CD4-positive, alpha-beta T cell (primary cell): ENCODE results near the gene PLCB1. TPM values are rescaled to one million over a fixed set of nuclear protein-coding genes. Genes with fewer than 3 reads are reported as not detected.

Source experiments
- ATAC-seq: fragments of 200-7000 bp; cut with Tn5 transposase; one replicate; pipeline ENCODE4 v1.10.0; 2022; ENCODE audit warnings: mild to moderate bottlenecking; ENCODE audit not compliant: poor library complexity
- CTCF ChIA-PET: fragments of 350-600 bp; sonication (Branson Sonifier 250); formaldehyde crosslinking; loops from one replicate; lab custom pipeline; 2021; ENCODE audit warnings: antibody characterized with exemption, inconsistent platforms; lab: Charles Lee
- POLR2A ChIA-PET: fragments of 350-600 bp; sonication (Branson Sonifier 250); formaldehyde crosslinking; loops from one replicate; lab custom pipeline; 2021; ENCODE audit warnings: antibody characterized with exemption, inconsistent platforms; lab: Charles Lee
- DNase-seq, 14 experiments: peaks; one replicate each; pipeline ENCODE4 v3.0.0-alpha.2; 2013 to 2020; ENCODE audit warnings: mixed read lengths in 2 of 14
- H3K27ac ChIP-seq, 2 donors: one replicate each; pipeline versions ENCODE4 v1.5.1 to v1.7.0; 2013; ENCODE audit warnings: low read length in 2 of 2, low read depth in 1 of 2, mild to moderate bottlenecking in 1 of 2
- H3K27me3 ChIP-seq, 2 experiments: 1 replicate in 1 of 2; 2 replicates in 1 of 2; pipeline versions ENCODE4 v1.6.1 to v1.7.0; 2013; ENCODE audit warnings: low read length in 2 of 2, control low read depth in 1 of 2, mild to moderate bottlenecking in 1 of 2, moderate library complexity in 1 of 2; ENCODE audit not compliant: insufficient read depth in 2 of 2, control insufficient read depth in 1 of 2
- H3K36me3 ChIP-seq: one replicate; pipeline ENCODE4 v1.6.1; 2013; ENCODE audit warnings: low read length, control low read depth; ENCODE audit not compliant: insufficient read depth
- H3K4me1 ChIP-seq: one replicate; pipeline ENCODE4 v1.6.1; 2013; ENCODE audit warnings: low read length, control low read depth; ENCODE audit not compliant: insufficient read depth
- H3K4me3 ChIP-seq: one replicate; pipeline ENCODE4 v1.5.1; 2013; ENCODE audit warnings: mild to moderate bottlenecking, low read length, moderate library complexity
- H3K9me3 ChIP-seq, 2 experiments: 1 replicate in 1 of 2; 2 replicates in 1 of 2; pipeline versions ENCODE4 v1.6.1 to v1.7.0; 2013; ENCODE audit warnings: low read length in 2 of 2, mild to moderate bottlenecking in 2 of 2, control low read depth in 1 of 2, moderate library complexity in 1 of 2; ENCODE audit not compliant: control insufficient read depth in 1 of 2, insufficient read depth in 1 of 2
- H3K27ac Mint-ChIP-seq: one replicate; pipeline ENCODE4 v1.8.0; 2020; ENCODE audit warnings: mixed read lengths
- H3K27me3 Mint-ChIP-seq: one replicate; pipeline ENCODE4 v1.8.0; 2021; ENCODE audit warnings: mixed read lengths
- H3K36me3 Mint-ChIP-seq: one replicate; pipeline ENCODE4 v1.8.0; 2021; ENCODE audit warnings: low read depth, mixed read lengths
- H3K4me1 Mint-ChIP-seq: one replicate; pipeline ENCODE4 v1.8.0; 2021; ENCODE audit warnings: low read depth, mixed read lengths
- H3K4me3 Mint-ChIP-seq: one replicate; pipeline ENCODE4 v1.8.0; 2020; ENCODE audit warnings: mild to moderate bottlenecking, mixed read lengths
- H3K9me3 Mint-ChIP-seq: one replicate; pipeline ENCODE4 v1.8.0; 2020; ENCODE audit warnings: mixed read lengths
- intact Hi-C, 2 experiments: fragments of 100-400 bp; cut with DNase I in 1 of 2; cut with micrococcal nuclease in 1 of 2; formaldehyde crosslinking; loops; one replicate each; pipeline versions ENCODE4 v1.15.1 to v1.9.0; 2023 to 2025; cut with DNase I, micrococcal nuclease
- total RNA-seq, 174 experiments: library from RNA in 2 of 174; stranded (reverse) in 2 of 174; gene quantifications; one replicate each; pipeline ENCODE4 v1.2.3 and lab custom pipeline; 2021 to 2026
- TF ChIP-seq, protein P1 (sequence below): fragments of 200-600 bp; IDR thresholded peaks from one replicate; pipeline ENCODE4 v1.8.0; 2022; ENCODE audit warnings: antibody characterized with exemption, mild to moderate bottlenecking

Gene PLCB1
- total RNA-seq, 2 experiments from 2014 or later: 3.8 to 5.6 TPM

DNA sequence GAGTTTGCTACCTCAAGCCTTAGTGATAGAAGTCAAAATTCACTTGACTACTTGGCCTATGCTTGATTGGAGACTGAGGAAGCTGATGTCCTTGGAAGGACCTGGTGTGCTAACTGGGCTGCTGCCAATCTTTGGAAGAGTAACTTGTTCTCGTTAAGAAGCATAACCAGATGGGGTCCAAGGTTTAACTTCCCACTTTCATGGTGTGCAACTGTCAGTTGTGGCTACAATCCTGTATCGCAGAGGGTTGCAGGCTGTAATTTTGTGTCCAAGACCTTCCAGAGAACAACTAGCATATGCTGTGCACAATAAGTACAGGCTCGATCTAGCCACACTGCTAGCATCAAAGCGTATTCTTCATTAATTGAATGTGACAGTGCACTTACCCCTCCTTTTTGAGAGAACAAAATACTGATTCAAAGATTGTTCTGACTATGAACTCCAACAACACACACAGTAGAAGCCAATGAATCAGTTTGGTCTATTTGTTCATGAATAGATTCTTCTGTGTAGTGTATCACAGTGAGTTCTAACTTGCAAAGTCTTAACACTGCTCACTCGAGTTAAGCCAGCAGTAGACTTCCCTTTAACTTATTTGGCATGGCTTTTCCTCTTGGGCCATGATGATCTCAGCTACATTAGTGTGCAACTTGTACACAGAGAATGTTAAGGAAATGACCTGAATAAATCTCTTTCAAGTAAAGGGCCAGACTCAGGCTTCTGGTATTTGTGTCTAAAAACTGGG is 15.8 kb upstream of the PLCB1 start:
- DNase-seq: no peak
- peaks cover 15% of the 10 kb centered on the region for H3K27me3 Mint-ChIP-seq
- intact Hi-C loops: no loop called here
- H3K36me3 Mint-ChIP-seq: no peaks in the 10 kb centered on the region
- no peaks in the 10 kb centered on the region for H3K9me3 ChIP-seq
- H3K4me3 Mint-ChIP-seq: no peak overlapping the region
- H3K9me3 Mint-ChIP-seq: no peaks in the 10 kb centered on the region
- H3K27ac Mint-ChIP-seq: no peak overlapping the region
- H3K36me3 ChIP-seq: no peaks in the 10 kb centered on the region
- H3K27me3 ChIP-seq: peaks cover 0 to 2% of the 10 kb centered on the region in 2 experiments
- CTCF ChIA-PET: no interaction called here
- H3K4me1 Mint-ChIP-seq: no peaks in the 10 kb centered on the region
- POLR2A ChIA-PET: no interaction called here
- no peaks in the 10 kb centered on the region for H3K4me1 ChIP-seq
- TF ChIP-seq, protein P1, sequence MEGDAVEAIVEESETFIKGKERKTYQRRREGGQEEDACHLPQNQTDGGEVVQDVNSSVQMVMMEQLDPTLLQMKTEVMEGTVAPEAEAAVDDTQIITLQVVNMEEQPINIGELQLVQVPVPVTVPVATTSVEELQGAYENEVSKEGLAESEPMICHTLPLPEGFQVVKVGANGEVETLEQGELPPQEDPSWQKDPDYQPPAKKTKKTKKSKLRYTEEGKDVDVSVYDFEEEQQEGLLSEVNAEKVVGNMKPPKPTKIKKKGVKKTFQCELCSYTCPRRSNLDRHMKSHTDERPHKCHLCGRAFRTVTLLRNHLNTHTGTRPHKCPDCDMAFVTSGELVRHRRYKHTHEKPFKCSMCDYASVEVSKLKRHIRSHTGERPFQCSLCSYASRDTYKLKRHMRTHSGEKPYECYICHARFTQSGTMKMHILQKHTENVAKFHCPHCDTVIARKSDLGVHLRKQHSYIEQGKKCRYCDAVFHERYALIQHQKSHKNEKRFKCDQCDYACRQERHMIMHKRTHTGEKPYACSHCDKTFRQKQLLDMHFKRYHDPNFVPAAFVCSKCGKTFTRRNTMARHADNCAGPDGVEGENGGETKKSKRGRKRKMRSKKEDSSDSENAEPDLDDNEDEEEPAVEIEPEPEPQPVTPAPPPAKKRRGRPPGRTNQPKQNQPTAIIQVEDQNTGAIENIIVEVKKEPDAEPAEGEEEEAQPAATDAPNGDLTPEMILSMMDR: no peak
- no peak overlapping the region for H3K4me3 ChIP-seq
- ATAC-seq: no peak
- no peak overlapping the region for H3K27ac ChIP-seq

DNA sequence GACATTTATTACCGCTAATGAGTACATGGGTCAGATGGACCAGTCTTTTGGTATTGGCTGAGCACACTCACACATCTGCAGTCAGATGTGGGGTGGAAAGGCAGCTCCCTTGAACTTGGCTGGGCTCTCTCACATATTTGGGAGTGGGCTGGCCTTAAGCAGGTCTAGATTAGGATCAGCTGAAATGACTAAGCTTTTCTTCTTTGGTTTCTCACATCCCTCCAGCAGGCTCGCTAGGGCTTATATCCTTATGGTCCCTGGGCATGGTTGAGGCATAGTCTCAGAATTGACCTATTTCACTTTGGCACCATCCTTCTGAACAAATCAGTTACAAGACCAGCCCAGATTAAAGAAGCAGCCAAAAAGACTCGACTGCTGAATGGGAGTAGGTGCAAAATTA is 14.4 kb upstream of the PLCB1 start:
- Mint-ChIP-seq H3K27ac (no peak overlapping the region), H3K27me3 (peaks cover 15% of the 10 kb centered on the region), H3K36me3 (no peaks in the 10 kb centered on the region), H3K9me3 (no peaks in the 10 kb centered on the region), H3K4me3 (no peak overlapping the region), H3K4me1 (no peaks in the 10 kb centered on the region)
- intact Hi-C loops: no loop called here
- ChIA-PET POLR2A (no interaction called here), CTCF (no interaction called here)
- DNase-seq (no peak), ATAC-seq (no peak)
- TF ChIP-seq, protein P1: no peak
- Histone ChIP-seq H3K27ac (no peak overlapping the region), H3K4me1 (no peaks in the 10 kb centered on the region), H3K4me3 (no peak overlapping the region), H3K27me3 (peaks cover 0 to 2% of the 10 kb centered on the region in 2 experiments), H3K36me3 (no peaks in the 10 kb centered on the region), H3K9me3 (no peaks in the 10 kb centered on the region)

DNA sequence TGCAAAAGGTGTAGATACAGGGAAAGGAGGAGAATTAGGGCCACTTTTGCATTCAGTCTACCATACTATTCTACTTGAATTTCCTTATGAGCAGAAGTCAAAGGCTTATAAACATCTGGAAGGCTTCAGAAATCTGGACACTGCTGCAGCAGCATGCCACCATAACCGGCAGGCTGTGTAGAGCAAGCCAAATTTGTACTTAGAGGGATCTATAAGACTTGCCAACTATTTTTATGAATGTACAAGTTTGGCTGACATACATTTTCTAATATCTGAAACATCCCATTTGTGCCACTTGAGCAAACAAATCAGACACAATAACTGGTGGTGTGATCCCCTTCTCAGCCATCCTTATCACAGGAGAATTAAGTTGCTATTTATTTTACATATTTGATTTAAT is 14.0 kb upstream of the PLCB1 start:
- DNase-seq (no peak), ATAC-seq (no peak)
- Mint-ChIP-seq H3K4me3 (no peak overlapping the region), H3K9me3 (no peaks in the 10 kb centered on the region), H3K27me3 (peaks cover 15% of the 10 kb centered on the region), H3K4me1 (no peaks in the 10 kb centered on the region), H3K36me3 (no peaks in the 10 kb centered on the region), H3K27ac (no peak overlapping the region)
- no peaks in the 10 kb centered on the region for H3K36me3 ChIP-seq
- intact Hi-C loops: no loop called here
- no peak overlapping the region for H3K4me3 ChIP-seq
- H3K27me3 ChIP-seq: peaks cover 0 to 2% of the 10 kb centered on the region in 2 experiments
- H3K9me3 ChIP-seq: no peaks in the 10 kb centered on the region
- H3K27ac ChIP-seq: no peak overlapping the region
- CTCF ChIA-PET: no interaction called here
- no peaks in the 10 kb centered on the region for H3K4me1 ChIP-seq
- TF ChIP-seq, protein P1: no peak
- POLR2A ChIA-PET: no interaction called here
